HepG2 (cell line): ENCODE measurements around the gene ATP6V0A1. TPM values are rescaled to one million over a fixed set of nuclear protein-coding genes. Genes with fewer than 3 reads are reported as not detected.
A peak's percentile ranks its signal among the peaks of the same experiment; 100 is the strongest.

ENCODE experiments used
- BATF2 ChIP-seq: sonication (generic); formaldehyde crosslinking; IDR thresholded peaks from 2 replicates; pipeline ENCODE4 v1.8.0; 2022; ENCODE audit warnings: mild to moderate bottlenecking, missing genetic modification reagents, moderate library complexity
- CHD4 ChIP-seq: fragments of 200-600 bp; sonication (generic); IDR thresholded peaks from 2 replicates; pipeline ENCODE4 v1.7.0; 2017; ENCODE audit warnings: mild to moderate bottlenecking, low read length, borderline replicate concordance
- EP300 ChIP-seq, 3 experiments: sonication (generic) in 1 of 3; formaldehyde crosslinking in 1 of 3; IDR thresholded peaks; 2 replicates each; pipeline versions ENCODE4 v1.5.1 to v1.6.1; 2011 to 2020; ENCODE audit warnings: low read depth in 2 of 3, low read length in 2 of 3, borderline replicate concordance in 1 of 3, improper control_type of control experiment in 1 of 3, mild to moderate bottlenecking in 1 of 3, missing genetic modification reagents in 1 of 3, moderate library complexity in 1 of 3
- FOXA3 ChIP-seq: IDR thresholded peaks from 2 replicates; pipeline ENCODE4 v1.6.1; 2016; ENCODE audit warnings: missing genetic modification reagents, missing compliant biosample characterization
- KDM5A ChIP-seq: fragments of 200-600 bp; sonication (generic); IDR thresholded peaks from 2 replicates; pipeline ENCODE4 v1.7.0; 2018; ENCODE audit warnings: antibody characterized with exemption, mild to moderate bottlenecking, low read length, borderline replicate concordance
- MAZ ChIP-seq, 2 experiments: sonication (generic) in 1 of 2; formaldehyde crosslinking in 1 of 2; IDR thresholded peaks; 2 replicates each; pipeline versions ENCODE4 v1.5.0 to v1.6.1; 2012 to 2020; ENCODE audit warnings: low read depth in 2 of 2, mild to moderate bottlenecking in 2 of 2, borderline replicate concordance in 1 of 2, improper control_type of control experiment in 1 of 2, low read length in 1 of 2, missing genetic modification reagents in 1 of 2, moderate library complexity in 1 of 2
- RFXANK ChIP-seq: IDR thresholded peaks from 2 replicates; pipeline ENCODE4 v1.6.1; 2016
- SNAPC2 ChIP-seq: sonication (generic); formaldehyde crosslinking; IDR thresholded peaks from 2 replicates; pipeline ENCODE4 v1.8.1; 2022; ENCODE audit warnings: mild to moderate bottlenecking, missing genetic modification reagents
- TFDP1 ChIP-seq: IDR thresholded peaks from 2 replicates; pipeline ENCODE4 v1.6.1; 2016; ENCODE audit warnings: missing compliant biosample characterization, missing genetic modification reagents, borderline replicate concordance
- TFDP2 ChIP-seq: sonication (generic); formaldehyde crosslinking; IDR thresholded peaks from 2 replicates; pipeline ENCODE4 v1.4.0; 2020; ENCODE audit warnings: missing genetic modification reagents
- ZBTB43 ChIP-seq: sonication (generic); formaldehyde crosslinking; conservative IDR thresholded peaks from 2 replicates; pipeline ENCODE4 v1.4.0; 2020; ENCODE audit warnings: missing genetic modification reagents
- ZFX ChIP-seq: sonication (generic); formaldehyde crosslinking; IDR thresholded peaks from 2 replicates; pipeline ENCODE4 v1.4.0; 2020; ENCODE audit warnings: mild to moderate bottlenecking, low read depth, missing genetic modification reagents, moderate library complexity
- ZNF253 ChIP-seq: sonication (generic); formaldehyde crosslinking; IDR thresholded peaks from 2 replicates; pipeline ENCODE4 v1.8.0; 2022; ENCODE audit warnings: mild to moderate bottlenecking, missing genetic modification reagents, borderline replicate concordance
- ZNF468 ChIP-seq: sonication (generic); formaldehyde crosslinking; IDR thresholded peaks from 2 replicates; pipeline ENCODE4 v1.8.0; 2022; ENCODE audit warnings: mild to moderate bottlenecking, moderate library complexity, missing genetic modification reagents
- ZNF687 ChIP-seq: sonication (generic); formaldehyde crosslinking; IDR thresholded peaks from 2 replicates; pipeline ENCODE4 v1.5.1; 2020; ENCODE audit warnings: mild to moderate bottlenecking, missing genetic modification reagents, moderate library complexity
- ZSCAN25 ChIP-seq: sonication (generic); formaldehyde crosslinking; IDR thresholded peaks from 2 replicates; pipeline ENCODE4 v1.8.0; 2022; ENCODE audit warnings: mild to moderate bottlenecking, missing genetic modification reagents
- polyA plus RNA-seq, 8 experiments: library from polyadenylated mRNA; depleted of rRNA in 3 of 8; stranded (reverse) in 7 of 8; unstranded in 1 of 8; fragments of >200 nt; fragmentation: Illumina TruSeq in 4 of 8; extraction: Trizol in 4 of 8; gene quantifications; 2 replicates each; pipeline versions ENCODE4 v1.2.1 to v1.2.3, GENCODE V29; 2011 to 2016; ENCODE audit warnings: low read depth in 4 of 8, missing spikeins in 1 of 8, mixed read lengths in 1 of 8; ENCODE audit not compliant: insufficient read depth in 1 of 8
- total RNA-seq, 5 experiments: library from RNA; depleted of rRNA; stranded (reverse); fragments of >200 nt; fragmentation: Illumina TruSeq; extraction: Trizol; gene quantifications; 2 replicates each; pipeline ENCODE4 v1.2.3, GENCODE V29; 2016; ENCODE audit warnings: low read depth in 1 of 5

ATP6V0A1 gene
- total and polyA plus RNA-seq, 2 of the 13 experiments (the other 11 are each of a cell fraction or from before 2014, with no cell fraction given), result 27.9 to 54.1 TPM

GRCh38 chr17:42554250-42555121, 95.8 kb downstream of the ATP6V0A1 start (continued):
- peak; percentile 38; the same call in 1 of the 2 replicates for TF ChIP-seq CHD4
- TF ChIP-seq TFDP2 (CRISPR knock-in tag), result peak; percentile 87
- peak; percentile 69; the same call in 1 of the 2 replicates for TF ChIP-seq FOXA3 (CRISPR knock-in tag)
- peak; percentile 76; the same call in 1 of the 2 replicates for TF ChIP-seq MAZ (IDR thresholded peaks at IDR 0.05; ENCODE audit: borderline replicate concordance, low read depth, low read length)
- TF ChIP-seq MAZ (CRISPR knock-in tag; IDR thresholded peaks at IDR 0.05; ENCODE audit: low read depth), result peak; percentile 97
- peak; percentile 76 for TF ChIP-seq KDM5A
- peak; percentile 91 for TF ChIP-seq BATF2
- peak; percentile 84; the same call in 1 of the 2 replicates for TF ChIP-seq ZNF468 (CRISPR knock-in tag)
- TF ChIP-seq SNAPC2 (CRISPR knock-in tag), result 0 out of 2 replicates have a peak, but pooled peaks have one; percentile 32
- no peak for TF ChIP-seq ZSCAN25 (CRISPR knock-in tag)
- TF ChIP-seq ZFX (CRISPR knock-in tag), result peak; percentile 98
- peak in 1 of 2 experiments; percentile 39; a peak in 1 of 4 replicates for TF ChIP-seq EP300 (IDR thresholded peaks at IDR 0.05; ENCODE audit: low read depth in 2 of 2, low read length in 2 of 2)
- no peak for TF ChIP-seq EP300 (CRISPR knock-in tag; IDR thresholded peaks at IDR 0.05; ENCODE audit: borderline replicate concordance)
- TF ChIP-seq ZBTB43 (CRISPR knock-in tag), result peak; percentile 73; the same call in 1 of the 2 replicates
- peak; percentile 82; the same call in 1 of the 2 replicates for TF ChIP-seq ZNF253
- TF ChIP-seq ZNF687 (CRISPR knock-in tag), result peak; percentile 99
- 0 out of 2 replicates have a peak, but pooled peaks have one; percentile 64 for TF ChIP-seq RFXANK (CRISPR knock-in tag)
- TF ChIP-seq TFDP1 (CRISPR knock-in tag), result peak; percentile 88; the same call in 1 of the 2 replicates
